AG04450 (cell line): Measurements from ENCODE around the gene FARP2. TPM values are rescaled to one million over a fixed set of nuclear protein-coding genes. Genes with fewer than 3 reads are reported as not detected.
"Not testable (repeated sequence)": the region's sequence is repeated elsewhere in the genome, so short reads cannot be mapped to it uniquely, and the experiment has no call there.

Experiments used
- CTCF ChIA-PET: fragments of 300-600, 350-600 bp; formaldehyde crosslinking; extraction: SDS; loops from one replicate; lab custom pipeline; 2022; ENCODE audit warnings: antibody characterized with exemption, inconsistent platforms; lab: Charles Lee
- POLR2A ChIA-PET: fragments of 350-600 bp; formaldehyde crosslinking; extraction: SDS; loops from one replicate; lab custom pipeline; 2021; ENCODE audit warnings: antibody characterized with exemption, inconsistent platforms; lab: Yijun Ruan, JAX
- DNase-seq: peaks from one replicate; pipeline ENCODE4 v3.0.0-alpha.2; 2011; ENCODE audit warnings: low read depth, low spot score
- H3K27ac ChIP-seq: one replicate; pipeline ENCODE4 v1.5.1; 2012; ENCODE audit warnings: low read depth, low read length, control low read depth
- H3K27me3 ChIP-seq: one replicate; pipeline ENCODE4 v1.6.0; 2012; ENCODE audit warnings: low read length; ENCODE audit not compliant: control insufficient read depth, insufficient read depth
- H3K4me3 ChIP-seq: 2 replicates; pipeline ENCODE4 v1.5.1; 2011; ENCODE audit warnings: mild to moderate bottlenecking, low read depth, low read length, control low read depth
- H3K9me3 ChIP-seq: 2 replicates; pipeline ENCODE4 v1.5.1; 2012; ENCODE audit warnings: low read length; ENCODE audit not compliant: control insufficient read depth, insufficient read depth
- polyA plus RNA-seq: library from polyadenylated mRNA; depleted of rRNA; stranded (reverse); fragments of >200 nt; gene quantifications from 2 replicates; pipeline ENCODE4 v1.2.3, GENCODE V29; 2011
- TF ChIP-seq, protein P1 (sequence below): IDR thresholded peaks from 2 replicates; pipeline ENCODE4 v1.5.1; 2011; ENCODE audit warnings: low read depth, low read length, control low read depth, inconsistent platforms

FARP2 gene
- polyA plus RNA-seq, 1 experiment = 25.4 TPM

DNA sequence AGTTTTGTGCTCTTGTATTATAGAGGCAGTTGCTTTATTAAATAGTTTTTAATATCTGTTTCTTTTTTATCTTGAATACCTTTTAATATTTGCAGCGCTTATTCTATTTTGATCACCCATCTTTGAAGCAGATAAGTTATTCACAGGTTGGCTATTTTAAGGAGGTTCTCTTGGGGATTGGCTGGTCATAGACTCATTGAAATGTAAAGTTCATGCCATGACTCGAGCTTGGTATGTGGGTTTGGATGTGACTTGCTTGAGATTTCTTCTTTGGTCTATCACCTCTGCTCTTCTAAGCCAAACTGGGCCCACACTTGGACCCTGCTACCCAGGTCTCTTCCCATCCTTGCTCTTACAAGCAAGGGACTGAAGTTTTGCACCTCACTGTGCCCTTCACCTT, 33.6 kb downstream of the FARP2 start:
- Histone ChIP-seq H3K27ac (no peak overlapping the region), H3K4me3 (no peak overlapping the region), H3K27me3 (no peaks in the 10 kb centered on the region), H3K9me3 (no peaks in the 10 kb centered on the region)
- TF ChIP-seq, protein P1, sequence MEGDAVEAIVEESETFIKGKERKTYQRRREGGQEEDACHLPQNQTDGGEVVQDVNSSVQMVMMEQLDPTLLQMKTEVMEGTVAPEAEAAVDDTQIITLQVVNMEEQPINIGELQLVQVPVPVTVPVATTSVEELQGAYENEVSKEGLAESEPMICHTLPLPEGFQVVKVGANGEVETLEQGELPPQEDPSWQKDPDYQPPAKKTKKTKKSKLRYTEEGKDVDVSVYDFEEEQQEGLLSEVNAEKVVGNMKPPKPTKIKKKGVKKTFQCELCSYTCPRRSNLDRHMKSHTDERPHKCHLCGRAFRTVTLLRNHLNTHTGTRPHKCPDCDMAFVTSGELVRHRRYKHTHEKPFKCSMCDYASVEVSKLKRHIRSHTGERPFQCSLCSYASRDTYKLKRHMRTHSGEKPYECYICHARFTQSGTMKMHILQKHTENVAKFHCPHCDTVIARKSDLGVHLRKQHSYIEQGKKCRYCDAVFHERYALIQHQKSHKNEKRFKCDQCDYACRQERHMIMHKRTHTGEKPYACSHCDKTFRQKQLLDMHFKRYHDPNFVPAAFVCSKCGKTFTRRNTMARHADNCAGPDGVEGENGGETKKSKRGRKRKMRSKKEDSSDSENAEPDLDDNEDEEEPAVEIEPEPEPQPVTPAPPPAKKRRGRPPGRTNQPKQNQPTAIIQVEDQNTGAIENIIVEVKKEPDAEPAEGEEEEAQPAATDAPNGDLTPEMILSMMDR = no peak
- CTCF ChIA-PET = no interaction called here
- DNase-seq = no peak
- POLR2A ChIA-PET = no interaction called here

- ChIA-PET POLR2A (no interaction called here), CTCF (interaction anchor here (0.6 kb wide), 1 partner anchor 174 kb away, joined by 3 read pairs; no protein-coding TSS in a partner anchor)
- Histone ChIP-seq H3K27ac (no peak overlapping the region), H3K9me3 (no peaks in the 10 kb centered on the region), H3K27me3 (no peaks in the 10 kb centered on the region), H3K4me3 (no peak overlapping the region)
- TF ChIP-seq, protein P1 = no peak
- no peak for DNase-seq
These were observed 34.5 kb downstream of the FARP2 start for GRCh38 chr2:241390301-241391206.

DNA sequence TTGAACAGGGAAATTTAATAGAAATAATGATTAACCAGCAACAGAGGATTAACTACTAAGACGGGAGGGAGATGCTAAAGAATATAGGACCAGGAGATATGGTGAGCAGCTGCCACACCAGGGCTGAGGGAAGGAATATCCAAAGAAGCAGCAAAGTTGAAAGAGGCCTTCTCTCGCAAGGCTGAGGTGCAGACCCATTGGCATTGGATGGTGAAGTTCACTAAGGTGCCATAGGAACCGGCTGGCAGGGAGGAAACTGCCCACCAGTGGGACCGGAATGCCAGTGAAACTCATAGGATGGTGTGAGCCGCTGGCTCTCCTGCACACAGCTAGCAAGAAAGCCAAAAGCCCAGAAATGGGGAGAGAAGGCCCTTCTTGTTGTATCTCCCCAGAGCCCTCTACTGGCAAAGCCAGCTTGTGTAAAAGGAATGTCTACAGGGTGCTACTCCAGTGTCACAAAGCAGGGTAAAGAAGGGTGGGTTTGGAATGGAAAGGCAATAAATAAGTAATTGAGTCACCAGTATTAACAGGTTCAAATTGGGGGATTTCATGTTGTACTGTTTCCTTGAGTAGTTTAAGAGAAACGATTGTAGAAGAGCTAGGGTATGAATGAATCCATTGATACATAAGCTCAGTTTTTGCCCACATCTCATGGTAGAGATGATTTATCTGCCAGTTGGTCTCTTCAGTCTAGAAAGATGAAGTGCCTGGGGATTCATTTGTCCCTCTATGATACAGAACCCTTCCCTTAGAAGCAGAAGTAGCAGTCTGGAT, 36.0 kb downstream of the FARP2 start:
- TF ChIP-seq, protein P1 = peak; percentile 50
- H3K4me3 ChIP-seq = no peak overlapping the region
- CTCF ChIA-PET = interaction anchor here (1.0 kb wide), 1 partner anchor 32 kb away, joined by 3 read pairs; no protein-coding TSS in a partner anchor
- H3K27me3 ChIP-seq = no peaks in the 10 kb centered on the region
- no peak overlapping the region for H3K27ac ChIP-seq
- POLR2A ChIA-PET = interaction anchor here (0.6 kb wide), 1 partner anchor 8 kb away, joined by 6 read pairs; no protein-coding TSS in a partner anchor
- no peak for DNase-seq
- H3K9me3 ChIP-seq = no peaks in the 10 kb centered on the region

GRCh38 chr2:241392753-241393152, 36.7 kb downstream of the FARP2 start:
- ChIA-PET CTCF (interaction anchor here (1.0 kb wide), 1 partner anchor 33 kb away, joined by 3 read pairs; no protein-coding TSS in a partner anchor), POLR2A (interaction anchor here (0.6 kb wide), 1 partner anchor 9 kb away, joined by 6 read pairs; no protein-coding TSS in a partner anchor)

GRCh38 chr2:241393524-241394196, 37.6 kb downstream of the FARP2 start:
- CTCF ChIA-PET = no interaction called here
- Histone ChIP-seq H3K27ac (no peak overlapping the region), H3K4me3 (no peak overlapping the region), H3K9me3 (no peaks in the 10 kb centered on the region), H3K27me3 (no peaks in the 10 kb centered on the region)
- no peak for DNase-seq
- POLR2A ChIA-PET = interaction anchor here (0.5 to 0.6 kb wide), 2 partner anchors 37 to 60 kb away, joined by 4 read pairs; no protein-coding TSS in a partner anchor
- TF ChIP-seq, protein P1 = no peak

More at GRCh38 chr2:241392753-241393152, 36.7 kb downstream of the FARP2 start:
- H3K9me3 ChIP-seq, H3K27ac ChIP-seq, DNase-seq, H3K27me3 ChIP-seq, H3K4me3 ChIP-seq: not testable (repeated sequence)

- POLR2A ChIA-PET, DNase-seq, H3K27me3 ChIP-seq, H3K27ac ChIP-seq, CTCF ChIA-PET, H3K4me3 ChIP-seq, H3K9me3 ChIP-seq: not testable (repeated sequence)
These were observed 40.7 kb downstream of the FARP2 start for GRCh38 chr2:241396809-241397208.
